SK-N-SH treated with all-trans-retinoic acid at 6 μM for 48 hours (cell line): Measurements from ENCODE around the gene SERPINA12.

Experiments used
- ATAC-seq: fragments of 200-7000 bp; cut with Tn5 transposase; 3 replicates; pipeline ENCODE4 v1.9.1; 2020; ENCODE audit warnings: mild to moderate bottlenecking, moderate library complexity
- ARNTL ChIP-seq: fragments of 450-650 bp; formaldehyde crosslinking; IDR thresholded peaks from 2 replicates; pipeline ENCODE4 v1.5.0; 2020; ENCODE audit warnings: low read depth, mild to moderate bottlenecking, moderate library complexity, borderline replicate concordance
- BACH2 ChIP-seq: fragments of 250-450 bp; sonication (Bioruptor Pico); IDR thresholded peaks from 2 replicates; pipeline ENCODE4 v1.9.0; 2021; ENCODE audit warnings: mild to moderate bottlenecking, borderline replicate concordance
- CSDC2 ChIP-seq: fragments of 250-450 bp; sonication (Bioruptor Pico); IDR thresholded peaks from 2 replicates; pipeline ENCODE4 v1.5.0; 2020; ENCODE audit warnings: mild to moderate bottlenecking, moderate library complexity
- ESRRG ChIP-seq: fragments of 250-450 bp; sonication (Bioruptor Pico); IDR thresholded peaks from 2 replicates; pipeline ENCODE4 v1.6.1; 2021; ENCODE audit warnings: mild to moderate bottlenecking
- GLIS3 ChIP-seq: fragments of 250-450 bp; sonication (Bioruptor Pico); IDR thresholded peaks from 2 replicates; pipeline ENCODE4 v1.5.0; 2020; ENCODE audit warnings: mild to moderate bottlenecking, moderate library complexity
- ISL1 ChIP-seq: fragments of 250-450 bp; sonication (Bioruptor Pico); IDR thresholded peaks from 2 replicates; pipeline ENCODE4 v2.1.2; 2022; ENCODE audit warnings: mild to moderate bottlenecking, moderate library complexity
- OSR1 ChIP-seq: fragments of 250-450 bp; sonication (Bioruptor Pico); IDR thresholded peaks from 2 replicates; pipeline ENCODE4 v1.8.0; 2022; ENCODE audit warnings: moderate library complexity, mild to moderate bottlenecking, inconsistent platforms
- PPARA ChIP-seq: fragments of 250-450 bp; sonication (Bioruptor Pico); IDR thresholded peaks from 2 replicates; pipeline ENCODE4 v1.5.0; 2020; ENCODE audit warnings: mild to moderate bottlenecking, borderline replicate concordance
- RARB ChIP-seq: fragments of 250-450 bp; sonication (Bioruptor Pico); IDR thresholded peaks from 2 replicates; pipeline ENCODE4 v1.8.0; 2021; ENCODE audit warnings: mild to moderate bottlenecking, moderate library complexity
- SNAI2 ChIP-seq: fragments of 250-450 bp; sonication (Bioruptor Pico); IDR thresholded peaks from 2 replicates; pipeline ENCODE4 v1.5.0; 2020; ENCODE audit warnings: mild to moderate bottlenecking, moderate library complexity
- TCF4 ChIP-seq: fragments of 250-450 bp; sonication (Bioruptor Pico); IDR thresholded peaks from 2 replicates; pipeline ENCODE4 v1.8.0; 2021; ENCODE audit warnings: mild to moderate bottlenecking, moderate library complexity, borderline replicate concordance
- TOX ChIP-seq: fragments of 250-450 bp; sonication (Bioruptor Pico); IDR thresholded peaks from 2 replicates; pipeline ENCODE4 v1.8.0; 2021; ENCODE audit warnings: mild to moderate bottlenecking, moderate library complexity, borderline replicate concordance
- ZC3H10 ChIP-seq: fragments of 250-450 bp; sonication (Bioruptor Pico); IDR thresholded peaks from 2 replicates; pipeline ENCODE4 v1.5.1; 2021; ENCODE audit warnings: mild to moderate bottlenecking, moderate library complexity
- ZFP30 ChIP-seq: fragments of 450-650 bp; formaldehyde crosslinking; IDR thresholded peaks from 2 replicates; pipeline ENCODE4 v1.5.0; 2022; ENCODE audit warnings: mild to moderate bottlenecking, moderate library complexity
- ZNF565 ChIP-seq: fragments of 450-650 bp; formaldehyde crosslinking; conservative IDR thresholded peaks from 2 replicates; pipeline ENCODE4 v1.5.0; 2020; ENCODE audit warnings: low read depth, mild to moderate bottlenecking, moderate library complexity
- ZNF70 ChIP-seq: fragments of 450-650 bp; formaldehyde crosslinking; IDR thresholded peaks from 2 replicates; pipeline ENCODE4 v1.5.0; 2020; ENCODE audit warnings: mild to moderate bottlenecking, moderate library complexity
- TF ChIP-seq, protein P1 (sequence below): fragments of 250-450 bp; sonication (Bioruptor Pico); IDR thresholded peaks from 2 replicates; pipeline ENCODE4 v1.5.1; 2021; ENCODE audit warnings: mild to moderate bottlenecking, moderate library complexity
- TF ChIP-seq, protein P2 (sequence below): fragments of 250-450 bp; sonication (Bioruptor Pico); IDR thresholded peaks from 2 replicates; pipeline ENCODE4 v1.5.1; 2020; ENCODE audit warnings: low read depth, mild to moderate bottlenecking, moderate library complexity
- TF ChIP-seq, protein P3 (sequence below): fragments of 250-450 bp; sonication (Bioruptor Pico); IDR thresholded peaks from 2 replicates; pipeline ENCODE4 v1.5.0; 2020; ENCODE audit warnings: mild to moderate bottlenecking, moderate library complexity
- TF ChIP-seq, protein P4 (sequence below): fragments of 250-450 bp; sonication (Bioruptor Pico); IDR thresholded peaks from 2 replicates; pipeline ENCODE4 v1.8.0; 2021; ENCODE audit warnings: low read depth, mild to moderate bottlenecking, moderate library complexity, borderline replicate concordance

SERPINA12 gene

DNA sequence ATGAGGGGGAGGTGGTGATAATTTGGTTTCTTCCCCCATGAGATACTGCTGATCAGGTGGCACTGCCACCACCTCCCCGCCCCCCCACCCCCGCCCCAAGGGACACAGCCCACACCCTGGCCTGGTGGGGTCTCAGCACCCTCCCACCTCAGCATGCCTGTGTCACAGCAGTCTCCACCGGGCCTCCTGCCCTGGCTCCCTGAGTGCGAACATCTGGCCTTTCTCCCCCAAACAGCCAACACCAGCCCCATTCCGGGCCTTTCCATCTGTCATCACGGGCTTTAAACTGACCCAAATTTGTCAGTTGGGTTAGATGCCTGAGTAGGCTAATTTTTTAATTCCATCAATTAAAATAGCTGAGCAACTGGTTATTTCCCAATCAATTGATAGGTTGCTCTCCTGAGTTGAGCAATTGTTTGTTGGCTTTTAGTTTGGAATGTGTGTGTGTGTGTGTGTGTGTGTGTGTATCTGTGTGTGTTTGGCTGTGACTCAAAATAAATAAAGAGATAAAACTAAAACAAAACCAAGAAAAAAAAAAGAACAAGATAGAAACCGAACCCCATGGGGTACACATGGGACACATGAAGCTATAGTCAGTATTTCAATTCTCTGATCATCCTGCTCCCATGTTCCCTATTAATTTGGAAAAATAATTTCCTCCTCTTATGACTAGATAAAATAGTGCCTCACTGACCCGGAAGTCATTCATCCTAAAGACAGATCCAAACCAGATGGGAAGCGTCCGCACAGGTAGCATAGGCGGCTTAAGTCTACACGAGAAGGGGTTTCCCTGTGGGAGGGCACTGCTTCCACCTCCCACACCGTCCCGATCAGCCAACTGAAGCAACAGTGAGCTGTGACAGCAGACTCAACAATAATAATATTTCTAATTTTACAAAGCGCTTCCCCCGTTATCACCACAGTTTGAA, 7.4 kb downstream of the SERPINA12 start:
- no peak for ATAC-seq
- TF ChIP-seq GLIS3 (CRISPR knock-in tag): no peak
- TF ChIP-seq, protein P1, sequence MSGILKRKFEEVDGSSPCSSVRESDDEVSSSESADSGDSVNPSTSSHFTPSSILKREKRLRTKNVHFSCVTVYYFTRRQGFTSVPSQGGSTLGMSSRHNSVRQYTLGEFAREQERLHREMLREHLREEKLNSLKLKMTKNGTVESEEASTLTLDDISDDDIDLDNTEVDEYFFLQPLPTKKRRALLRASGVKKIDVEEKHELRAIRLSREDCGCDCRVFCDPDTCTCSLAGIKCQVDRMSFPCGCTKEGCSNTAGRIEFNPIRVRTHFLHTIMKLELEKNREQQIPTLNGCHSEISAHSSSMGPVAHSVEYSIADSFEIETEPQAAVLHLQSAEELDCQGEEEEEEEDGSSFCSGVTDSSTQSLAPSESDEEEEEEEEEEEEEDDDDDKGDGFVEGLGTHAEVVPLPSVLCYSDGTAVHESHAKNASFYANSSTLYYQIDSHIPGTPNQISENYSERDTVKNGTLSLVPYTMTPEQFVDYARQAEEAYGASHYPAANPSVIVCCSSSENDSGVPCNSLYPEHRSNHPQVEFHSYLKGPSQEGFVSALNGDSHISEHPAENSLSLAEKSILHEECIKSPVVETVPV (CRISPR knock-in tag): no peak
- TF ChIP-seq, all 23 proteins: peak for 0

DNA sequence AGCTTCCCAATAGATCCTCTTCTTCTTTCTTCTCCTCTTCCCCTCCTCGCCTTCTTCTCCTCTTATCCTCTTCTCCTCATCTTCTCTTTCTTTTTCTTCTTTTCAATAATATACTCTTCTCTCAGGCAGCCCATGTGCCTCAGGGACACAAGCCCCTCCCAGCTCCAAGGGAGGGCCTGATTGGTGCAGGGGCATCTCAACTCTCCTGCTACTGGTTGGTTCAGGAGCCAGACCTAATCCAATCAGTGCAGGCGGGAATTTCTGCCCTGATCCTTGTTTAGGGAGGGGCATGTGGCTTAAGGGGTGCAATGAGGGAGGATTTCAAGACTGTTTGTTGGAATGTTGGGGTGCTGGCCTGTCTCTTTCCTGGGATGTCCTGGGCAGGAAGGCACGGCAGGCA, 9.0 kb downstream of the SERPINA12 start:
- no peak for ATAC-seq
- TF ChIP-seq ZNF565 (no peak), TOX (CRISPR knock-in tag) (no peak), ZC3H10 (CRISPR knock-in tag) (no peak), ZNF70 (CRISPR knock-in tag) (no peak), CSDC2 (CRISPR knock-in tag) (no peak), SNAI2 (no peak), OSR1 (no peak)
- TF ChIP-seq, protein P2, sequence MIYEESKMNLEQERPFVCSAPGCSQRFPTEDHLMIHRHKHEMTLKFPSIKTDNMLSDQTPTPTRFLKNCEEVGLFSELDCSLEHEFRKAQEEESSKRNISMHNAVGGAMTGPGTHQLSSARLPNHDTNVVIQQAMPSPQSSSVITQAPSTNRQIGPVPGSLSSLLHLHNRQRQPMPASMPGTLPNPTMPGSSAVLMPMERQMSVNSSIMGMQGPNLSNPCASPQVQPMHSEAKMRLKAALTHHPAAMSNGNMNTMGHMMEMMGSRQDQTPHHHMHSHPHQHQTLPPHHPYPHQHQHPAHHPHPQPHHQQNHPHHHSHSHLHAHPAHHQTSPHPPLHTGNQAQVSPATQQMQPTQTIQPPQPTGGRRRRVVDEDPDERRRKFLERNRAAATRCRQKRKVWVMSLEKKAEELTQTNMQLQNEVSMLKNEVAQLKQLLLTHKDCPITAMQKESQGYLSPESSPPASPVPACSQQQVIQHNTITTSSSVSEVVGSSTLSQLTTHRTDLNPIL (CRISPR knock-in tag): no peak

DNA sequence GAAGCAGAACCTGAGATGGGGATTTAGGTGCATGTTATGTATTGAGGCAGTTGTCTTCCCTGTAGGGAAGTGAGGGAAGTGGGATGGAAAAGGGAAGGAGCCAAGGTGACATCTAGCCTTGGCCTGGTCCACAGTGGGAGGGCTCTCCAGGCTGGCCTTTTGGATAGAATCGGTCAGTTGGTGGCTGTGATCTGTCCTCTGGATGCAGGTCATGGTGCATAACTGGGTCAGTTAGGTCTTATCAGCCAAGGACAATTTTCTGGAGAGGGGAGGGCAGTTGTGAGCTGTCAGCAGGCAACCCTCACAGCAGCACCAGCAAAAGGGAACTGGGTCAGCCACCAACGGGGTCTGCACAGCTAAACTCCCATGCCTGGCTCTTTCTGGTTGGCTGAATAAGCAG, 9.6 kb downstream of the SERPINA12 start:
- no peak for ATAC-seq
- no peak for TF ChIP-seq ZNF565
- TF ChIP-seq, all 23 proteins: peak for 0

DNA sequence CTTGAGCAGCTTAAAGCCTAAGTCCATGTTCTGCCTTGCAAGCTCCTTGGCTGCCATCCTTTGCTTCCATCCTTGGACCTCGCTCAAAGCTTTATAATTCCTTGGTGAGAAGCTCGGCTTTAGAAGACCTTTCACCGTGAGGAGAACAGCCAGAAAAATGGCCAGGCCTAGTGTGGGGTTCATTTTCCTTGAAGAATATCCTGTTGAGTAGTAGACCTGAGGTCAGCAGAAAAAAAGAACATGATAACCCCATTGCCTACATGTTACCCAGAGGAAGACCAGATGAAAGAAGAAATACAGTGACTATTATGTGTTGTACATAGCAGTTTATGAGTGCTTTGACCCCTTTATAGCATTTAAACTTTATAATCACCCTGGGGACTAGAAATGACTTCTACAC, 11.1 kb downstream of the SERPINA12 start:
- no peak for ATAC-seq
- TF ChIP-seq BACH2 (no peak), TCF4 (CRISPR knock-in tag) (no peak), ARNTL (no peak), RARB (CRISPR knock-in tag) (no peak), OSR1 (no peak), ESRRG (CRISPR knock-in tag) (no peak), PPARA (CRISPR knock-in tag) (no peak), GLIS3 (CRISPR knock-in tag) (no peak), ZC3H10 (CRISPR knock-in tag) (no peak), ISL1 (no peak), ZFP30 (no peak), SNAI2 (no peak)
- TF ChIP-seq, protein P3, sequence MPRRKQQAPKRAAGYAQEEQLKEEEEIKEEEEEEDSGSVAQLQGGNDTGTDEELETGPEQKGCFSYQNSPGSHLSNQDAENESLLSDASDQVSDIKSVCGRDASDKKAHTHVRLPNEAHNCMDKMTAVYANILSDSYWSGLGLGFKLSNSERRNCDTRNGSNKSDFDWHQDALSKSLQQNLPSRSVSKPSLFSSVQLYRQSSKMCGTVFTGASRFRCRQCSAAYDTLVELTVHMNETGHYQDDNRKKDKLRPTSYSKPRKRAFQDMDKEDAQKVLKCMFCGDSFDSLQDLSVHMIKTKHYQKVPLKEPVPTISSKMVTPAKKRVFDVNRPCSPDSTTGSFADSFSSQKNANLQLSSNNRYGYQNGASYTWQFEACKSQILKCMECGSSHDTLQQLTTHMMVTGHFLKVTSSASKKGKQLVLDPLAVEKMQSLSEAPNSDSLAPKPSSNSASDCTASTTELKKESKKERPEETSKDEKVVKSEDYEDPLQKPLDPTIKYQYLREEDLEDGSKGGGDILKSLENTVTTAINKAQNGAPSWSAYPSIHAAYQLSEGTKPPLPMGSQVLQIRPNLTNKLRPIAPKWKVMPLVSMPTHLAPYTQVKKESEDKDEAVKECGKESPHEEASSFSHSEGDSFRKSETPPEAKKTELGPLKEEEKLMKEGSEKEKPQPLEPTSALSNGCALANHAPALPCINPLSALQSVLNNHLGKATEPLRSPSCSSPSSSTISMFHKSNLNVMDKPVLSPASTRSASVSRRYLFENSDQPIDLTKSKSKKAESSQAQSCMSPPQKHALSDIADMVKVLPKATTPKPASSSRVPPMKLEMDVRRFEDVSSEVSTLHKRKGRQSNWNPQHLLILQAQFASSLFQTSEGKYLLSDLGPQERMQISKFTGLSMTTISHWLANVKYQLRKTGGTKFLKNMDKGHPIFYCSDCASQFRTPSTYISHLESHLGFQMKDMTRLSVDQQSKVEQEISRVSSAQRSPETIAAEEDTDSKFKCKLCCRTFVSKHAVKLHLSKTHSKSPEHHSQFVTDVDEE: no peak
- TF ChIP-seq, protein P2 (CRISPR knock-in tag): no peak
- TF ChIP-seq, protein P4, sequence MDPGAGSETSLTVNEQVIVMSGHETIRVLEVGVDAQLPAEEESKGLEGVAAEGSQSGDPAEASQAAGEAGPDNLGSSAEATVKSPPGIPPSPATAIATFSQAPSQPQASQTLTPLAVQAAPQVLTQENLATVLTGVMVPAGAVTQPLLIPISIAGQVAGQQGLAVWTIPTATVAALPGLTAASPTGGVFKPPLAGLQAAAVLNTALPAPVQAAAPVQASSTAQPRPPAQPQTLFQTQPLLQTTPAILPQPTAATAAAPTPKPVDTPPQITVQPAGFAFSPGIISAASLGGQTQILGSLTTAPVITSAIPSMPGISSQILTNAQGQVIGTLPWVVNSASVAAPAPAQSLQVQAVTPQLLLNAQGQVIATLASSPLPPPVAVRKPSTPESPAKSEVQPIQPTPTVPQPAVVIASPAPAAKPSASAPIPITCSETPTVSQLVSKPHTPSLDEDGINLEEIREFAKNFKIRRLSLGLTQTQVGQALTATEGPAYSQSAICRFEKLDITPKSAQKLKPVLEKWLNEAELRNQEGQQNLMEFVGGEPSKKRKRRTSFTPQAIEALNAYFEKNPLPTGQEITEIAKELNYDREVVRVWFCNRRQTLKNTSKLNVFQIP: no peak
- TF ChIP-seq, protein P1 (CRISPR knock-in tag): no peak
